ENCODE results near the gene TTC9.

- TF ChIP-seq CTCF (IDR thresholded peaks at IDR 0.05): no peak
- no peak for TF ChIP-seq POLR2A (IDR thresholded peaks at IDR 0.05)
Measured at GRCh38 chr14:70618314-70618713, 23.4 kb upstream of the TTC9 start.

Data from testis (tissue), 2 donors.